SW480 (cell line): ENCODE measurements around the gene IGF2BP1.
A peak's percentile ranks its signal among the peaks of the same experiment; 100 is the strongest.
"Not testable (repeated sequence)": the region's sequence is repeated elsewhere in the genome, so short reads cannot be mapped to it uniquely, and the experiment has no call there.

ENCODE experiments used
- DNase-seq: peaks from one replicate; pipeline ENCODE4 v3.0.0-alpha.2; 2016; ENCODE audit warnings: low spot score

Gene IGF2BP1

DNA sequence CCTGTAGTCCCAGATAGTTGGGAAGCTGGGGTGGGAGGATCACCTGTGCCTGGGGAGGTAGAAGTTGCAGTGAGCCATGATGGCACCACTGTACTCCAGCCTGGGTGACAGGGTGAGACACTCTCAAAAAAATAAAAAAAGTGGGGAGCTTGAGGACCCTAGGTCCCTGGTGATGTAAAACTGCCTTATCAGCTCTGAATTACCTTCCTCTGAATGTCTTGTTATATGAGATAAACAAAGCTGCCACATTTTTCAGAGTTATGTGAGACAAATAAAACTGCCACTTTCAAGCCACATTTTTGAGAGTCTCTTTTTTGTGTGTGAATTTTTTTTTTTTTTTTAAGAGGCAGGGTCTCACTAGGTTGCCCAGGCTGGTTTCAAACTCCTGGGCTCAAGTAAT, 103.4 kb downstream of the IGF2BP1 start:
- no peak for DNase-seq

DNA sequence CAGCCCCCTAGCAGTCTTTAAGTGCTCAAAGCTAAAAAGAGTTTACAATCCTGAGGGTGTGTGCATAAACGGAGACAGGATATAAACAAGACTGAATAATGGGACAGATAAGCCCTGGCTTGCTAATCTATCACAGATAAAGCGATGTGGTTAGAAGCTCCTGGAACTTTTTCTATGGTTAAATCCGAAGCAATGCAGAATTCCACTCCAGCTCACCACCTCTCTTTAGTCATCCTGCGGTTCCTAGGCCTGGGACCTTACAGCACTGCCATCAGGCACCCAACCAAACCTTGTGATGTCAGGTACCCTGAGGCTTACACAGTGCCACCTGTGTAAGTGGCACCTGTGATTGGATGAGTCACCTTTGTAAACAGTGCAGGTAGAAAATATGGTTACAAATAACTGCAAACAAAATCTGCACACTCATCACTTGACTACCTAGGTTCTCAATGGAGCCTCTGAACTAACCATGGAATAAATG, 103.9 kb downstream of the IGF2BP1 start:
- peak; percentile 99 for DNase-seq

DNA sequence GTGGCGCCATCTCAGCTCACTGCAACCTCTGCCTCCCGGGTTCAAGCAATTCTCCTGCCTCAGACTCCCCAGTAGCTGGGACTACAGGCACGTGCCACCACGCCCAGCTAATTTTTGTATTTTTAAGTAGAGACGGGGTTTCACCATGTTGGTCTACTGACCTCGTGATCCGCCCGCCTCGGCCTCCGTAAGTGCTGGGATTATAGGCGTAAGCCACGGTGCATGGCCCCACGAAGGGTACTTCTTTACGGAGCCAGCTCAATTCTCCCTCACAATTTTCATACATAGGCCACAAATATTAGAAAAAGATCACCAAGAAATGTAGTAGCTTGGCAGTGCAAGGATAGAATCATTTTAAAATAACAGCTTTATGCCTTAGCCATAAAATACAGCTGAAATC, 106.2 kb downstream of the IGF2BP1 start:
- DNase-seq, result not testable (repeated sequence)

DNA sequence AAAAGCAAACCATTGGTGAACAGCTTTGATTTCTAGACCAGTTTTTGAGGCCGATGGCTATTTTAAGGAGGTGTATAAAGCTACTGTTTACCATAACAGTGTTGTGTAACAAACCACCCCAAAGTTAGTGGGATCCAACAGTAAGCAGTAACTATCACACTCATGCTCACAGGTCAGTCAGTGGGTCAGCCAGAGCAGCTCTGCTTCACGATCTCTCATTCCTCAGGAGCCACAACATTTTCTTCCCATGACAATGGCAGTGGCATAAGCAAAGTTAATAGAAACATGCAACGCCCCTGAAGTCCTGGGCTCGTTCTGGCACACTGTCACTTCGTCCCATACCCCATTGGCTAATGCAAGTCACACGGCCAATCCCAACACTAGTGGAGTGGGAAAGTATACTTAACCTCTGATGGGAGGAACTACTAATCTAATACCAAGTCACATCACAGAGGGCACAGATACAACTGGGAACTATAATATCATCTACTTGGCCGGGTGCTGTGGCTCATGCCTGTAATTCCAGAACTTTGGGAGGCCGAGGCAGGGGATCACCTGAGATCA, 107.4 kb downstream of the IGF2BP1 start:
- no peak for DNase-seq
